Hepatocyte (in vitro differentiated cells): ENCODE data around the gene CARD9.

Experiments
- EZH2 ChIP-seq: fragments of 200-600 bp; sonication (generic); IDR thresholded peaks from 2 replicates; pipeline ENCODE4 v1.6.1; 2016; ENCODE audit warnings: antibody characterized with exemption, mild to moderate bottlenecking, borderline replicate concordance
- TF ChIP-seq, protein P1 (sequence below): fragments of 200-600 bp; sonication (generic); IDR thresholded peaks from 2 replicates; pipeline ENCODE4 v1.5.1; 2016; ENCODE audit warnings: antibody characterized with exemption, mild to moderate bottlenecking; ENCODE audit not compliant: poor library complexity

DNA sequence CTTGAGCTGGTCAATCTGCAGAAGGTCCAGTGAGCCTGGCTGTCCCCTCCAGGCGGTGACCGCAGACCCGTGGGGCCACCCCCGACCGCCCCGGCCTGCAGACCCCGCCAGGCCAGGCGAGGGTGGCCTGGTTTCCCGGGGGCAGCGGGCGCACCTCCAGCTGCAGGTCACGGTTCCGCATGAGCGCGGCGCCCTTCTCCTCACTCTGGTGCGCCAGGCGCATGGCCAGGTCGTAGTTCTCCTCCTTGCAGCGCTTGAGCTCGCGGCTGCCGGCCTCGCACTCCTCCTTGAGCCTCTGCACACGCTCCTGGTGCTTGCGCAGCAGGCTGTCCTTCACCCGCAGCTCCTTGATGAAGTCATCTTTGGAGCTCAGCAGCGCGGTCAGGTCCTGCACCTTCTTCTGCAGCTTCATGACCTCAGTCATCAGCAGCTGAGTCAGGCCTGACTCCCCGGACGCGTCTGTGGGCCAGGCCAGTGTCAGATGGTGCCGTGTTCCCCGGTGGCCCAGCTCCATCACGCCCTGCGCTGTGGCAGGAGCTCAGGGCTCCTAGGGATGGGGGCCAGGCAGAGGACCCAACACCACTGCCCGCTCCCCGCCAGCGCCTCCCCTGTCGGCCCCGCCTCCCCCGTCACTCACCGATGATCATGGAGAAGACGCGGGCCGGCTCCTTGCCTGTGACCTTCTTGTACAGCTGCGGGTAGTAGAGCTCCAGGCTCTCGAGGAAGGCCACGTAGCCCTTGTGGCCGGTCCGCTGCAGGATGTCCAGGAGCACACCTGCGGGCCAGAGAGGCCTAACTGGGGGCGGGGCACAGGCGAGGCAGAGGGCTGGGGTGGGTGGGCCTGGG lies 2.6 kb downstream of the CARD9 start:
- TF ChIP-seq, protein P1, sequence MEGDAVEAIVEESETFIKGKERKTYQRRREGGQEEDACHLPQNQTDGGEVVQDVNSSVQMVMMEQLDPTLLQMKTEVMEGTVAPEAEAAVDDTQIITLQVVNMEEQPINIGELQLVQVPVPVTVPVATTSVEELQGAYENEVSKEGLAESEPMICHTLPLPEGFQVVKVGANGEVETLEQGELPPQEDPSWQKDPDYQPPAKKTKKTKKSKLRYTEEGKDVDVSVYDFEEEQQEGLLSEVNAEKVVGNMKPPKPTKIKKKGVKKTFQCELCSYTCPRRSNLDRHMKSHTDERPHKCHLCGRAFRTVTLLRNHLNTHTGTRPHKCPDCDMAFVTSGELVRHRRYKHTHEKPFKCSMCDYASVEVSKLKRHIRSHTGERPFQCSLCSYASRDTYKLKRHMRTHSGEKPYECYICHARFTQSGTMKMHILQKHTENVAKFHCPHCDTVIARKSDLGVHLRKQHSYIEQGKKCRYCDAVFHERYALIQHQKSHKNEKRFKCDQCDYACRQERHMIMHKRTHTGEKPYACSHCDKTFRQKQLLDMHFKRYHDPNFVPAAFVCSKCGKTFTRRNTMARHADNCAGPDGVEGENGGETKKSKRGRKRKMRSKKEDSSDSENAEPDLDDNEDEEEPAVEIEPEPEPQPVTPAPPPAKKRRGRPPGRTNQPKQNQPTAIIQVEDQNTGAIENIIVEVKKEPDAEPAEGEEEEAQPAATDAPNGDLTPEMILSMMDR, result no peak
- TF ChIP-seq EZH2, result no peak
